ENCODE results near the gene TSSK1B. TPM values are rescaled to one million over a fixed set of nuclear protein-coding genes. Genes with fewer than 3 reads are reported as not detected.

TSSK1B gene
- 0.09 and 0.14 TPM in 2 replicates for total RNA-seq

GRCh38 chr5:113434889-113435288 is at the start of gene TSSK1B:
Gene TSSK1B, minus strand, starts transcription at chr5:113434989. Its CDS starts 150 bp downstream, at chr5:113434839.

Other genes with a start within 250 kb of the TSSK1B start
- 64.7 and 91.6 TPM in 2 replicates for gene MCC, start 53.5 kb upstream of the TSSK1B start, total RNA-seq
- gene YTHDC2, start 78.7 kb upstream of the TSSK1B start, total RNA-seq, result 17.1 and 18.6 TPM in 2 replicates